Measurements from ENCODE around the gene AUTS2.

DNA sequence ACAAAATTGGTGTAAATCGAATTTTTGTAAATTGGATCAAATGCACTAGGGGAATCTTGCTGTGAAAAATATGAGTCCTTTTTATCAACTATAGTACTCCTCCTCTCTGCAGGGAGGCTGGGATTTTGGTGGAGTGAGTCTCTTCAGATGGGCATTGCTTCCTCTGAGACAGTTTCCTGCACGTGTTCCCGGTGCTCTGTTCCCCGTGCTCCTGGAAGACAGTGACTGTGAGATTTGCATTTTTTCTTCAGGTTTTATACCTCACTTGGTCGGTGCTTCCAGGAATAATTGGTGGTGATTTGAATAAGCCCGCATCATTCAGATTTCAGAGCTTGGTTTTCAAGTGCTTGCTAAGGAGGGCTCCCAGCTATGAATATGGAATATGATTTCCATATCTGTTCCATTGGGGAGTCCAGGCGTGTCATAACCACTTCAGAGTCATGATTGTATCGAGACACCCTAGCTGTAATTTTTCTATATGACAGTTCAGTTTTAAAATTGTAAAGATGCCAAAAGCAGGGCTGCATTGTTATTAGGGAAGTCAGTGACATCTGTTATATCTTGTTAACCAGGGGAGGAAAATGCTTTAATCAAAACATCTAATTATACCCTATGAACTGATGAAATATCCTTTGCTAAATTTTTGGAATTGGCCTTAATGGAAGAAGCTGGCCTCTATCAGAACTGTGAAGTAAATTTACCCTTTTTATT, 12.3 kb downstream of the AUTS2 start:
- TF ChIP-seq EZH2phosphoT487 (IDR thresholded peaks at IDR 0.05; ENCODE audit: unreplicated experiment) (no peak), CTCF (conservative IDR thresholded peaks at IDR 0.05; ENCODE audit: low read depth in 2 of 2) (no peak), POLR2AphosphoS5 (IDR thresholded peaks at IDR 0.05; ENCODE audit: low read depth) (no peak), EZH2 (IDR thresholded peaks at IDR 0.05; ENCODE audit: low read depth, unreplicated experiment) (peak; percentile 5), CREB1 (CRISPR knock-in tag; IDR thresholded peaks at IDR 0.05; ENCODE audit: low read depth) (no peak), JUNB (IDR thresholded peaks at IDR 0.05; ENCODE audit: unreplicated experiment) (no peak)

Data from GM23338 (cell line).